HG03354 (cell line): ENCODE data around the gene ZNF653.
A peak's percentile ranks its signal among the peaks of the same experiment; 100 is the strongest.
"Not testable (repeated sequence)": the region's sequence is repeated elsewhere in the genome, so short reads cannot be mapped to it uniquely, and the experiment has no call there.

ENCODE experiments used
- ATAC-seq: cut with Tn5 transposase; IDR thresholded peaks from one replicate; pipeline ENCODE4 v1.9.1; 2021; ENCODE audit warnings: mild to moderate bottlenecking; ENCODE audit not compliant: unreplicated experiment, poor library complexity, severe bottlenecking

ZNF653 gene

GRCh38 chr19:11483366-11484111, 22.1 kb downstream of the ZNF653 start:
- no peak for ATAC-seq

GRCh38 chr19:11482384-11483050, 23.1 kb downstream of the ZNF653 start:
- ATAC-seq = peak; percentile 76

- peak; percentile 62 for ATAC-seq
Observed at GRCh38 chr19:11481534-11482383, 23.9 kb downstream of the ZNF653 start.

- ATAC-seq = no peak
Observed at GRCh38 chr19:11480715-11481533, 24.7 kb downstream of the ZNF653 start, which contains the start of gene ELAVL3. Gene ELAVL3 (minus strand): TSS chr19:11481046. CDS start chr19:11480608, 438 bp downstream.

- no peak for ATAC-seq
Observed at GRCh38 chr19:11479898-11480714, 25.5 kb downstream of the ZNF653 start.

- no peak for ATAC-seq
Observed at GRCh38 chr19:11479090-11479897, 26.3 kb downstream of the ZNF653 start.

- ATAC-seq = no peak
Observed at GRCh38 chr19:11478167-11479089, 27.2 kb downstream of the ZNF653 start.

GRCh38 chr19:11475861-11476260, 29.8 kb downstream of the ZNF653 start:
- no peak for ATAC-seq

GRCh38 chr19:11475343-11475742, 30.3 kb downstream of the ZNF653 start:
- ATAC-seq = not testable (repeated sequence)

GRCh38 chr19:11473725-11474124, 31.9 kb downstream of the ZNF653 start:
- no peak for ATAC-seq

GRCh38 chr19:11468266-11468845, 37.3 kb downstream of the ZNF653 start:
- ATAC-seq = not testable (repeated sequence)

- no peak for ATAC-seq
Observed at GRCh38 chr19:11465600-11465999, 40.0 kb downstream of the ZNF653 start.

GRCh38 chr19:11464333-11465265, 41.0 kb downstream of the ZNF653 start:
- no peak for ATAC-seq

- ATAC-seq = no peak
Observed at GRCh38 chr19:11463391-11463790, 42.2 kb downstream of the ZNF653 start.

- ATAC-seq = no peak
Observed at GRCh38 chr19:11461453-11461852, 44.2 kb downstream of the ZNF653 start.
